Activated CD4-positive, CD25-positive, alpha-beta regulatory T cell (primary cell): ENCODE results near the gene OR51G1.
"Not testable (repeated sequence)": the region's sequence is repeated elsewhere in the genome, so short reads cannot be mapped to it uniquely, and the experiment has no call there.

Experiments
- DNase-seq, 4 experiments: peaks; one replicate each; lab custom pipeline; 2025; lab: John Stamatoyannopoulos, UW

OR51G1 gene, protein sequence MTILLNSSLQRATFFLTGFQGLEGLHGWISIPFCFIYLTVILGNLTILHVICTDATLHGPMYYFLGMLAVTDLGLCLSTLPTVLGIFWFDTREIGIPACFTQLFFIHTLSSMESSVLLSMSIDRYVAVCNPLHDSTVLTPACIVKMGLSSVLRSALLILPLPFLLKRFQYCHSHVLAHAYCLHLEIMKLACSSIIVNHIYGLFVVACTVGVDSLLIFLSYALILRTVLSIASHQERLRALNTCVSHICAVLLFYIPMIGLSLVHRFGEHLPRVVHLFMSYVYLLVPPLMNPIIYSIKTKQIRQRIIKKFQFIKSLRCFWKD

GRCh38 chr11:4924239-4924638 is at the start of gene OR51G1:
Gene OR51G1, minus strand, starts transcription at chr11:4924339. Its CDS starts 0 bp downstream, at chr11:4924339.
- no peak for DNase-seq

DNA sequence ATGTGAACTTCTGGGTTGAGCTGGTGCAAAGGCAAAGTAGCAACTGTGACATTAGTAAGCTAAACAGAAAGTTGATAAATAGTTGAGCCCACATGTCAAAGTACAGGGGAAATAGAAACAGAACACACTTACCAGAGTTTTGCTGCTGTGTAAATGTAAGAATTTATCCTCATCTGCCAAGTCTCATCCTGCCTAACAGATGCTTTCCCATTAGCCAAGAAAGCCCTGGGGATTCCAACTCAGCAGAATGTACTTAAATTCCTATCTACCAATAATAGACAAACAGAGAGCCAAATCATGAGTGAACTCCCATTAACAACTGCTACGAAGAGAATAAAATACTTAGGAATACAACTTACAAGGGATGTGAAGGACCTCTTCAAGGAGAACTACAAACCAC is 38.7 kb upstream of the OR51G1 start:
- no peak for DNase-seq

DNA sequence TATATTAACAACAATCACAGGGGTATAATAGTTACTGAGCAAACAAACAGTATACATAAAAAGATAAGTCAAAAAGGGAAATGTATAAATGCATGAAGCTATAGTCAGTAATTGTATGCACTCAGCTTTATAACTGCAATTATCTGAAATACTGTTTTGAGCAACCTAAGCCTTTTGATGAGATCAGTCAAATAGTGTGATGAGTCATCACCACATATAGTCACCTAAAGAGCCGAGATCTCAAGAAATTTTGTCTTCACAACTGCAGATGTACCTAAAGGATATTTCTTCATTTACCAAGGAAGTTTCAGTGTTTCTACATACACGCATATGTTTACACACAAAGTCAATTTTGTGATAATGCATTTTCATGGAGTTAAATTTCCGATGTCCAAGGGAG is 36.7 kb upstream of the OR51G1 start:
- DNase-seq, result no peak

- DNase-seq, result no peak
These were observed 33.3 kb upstream of the OR51G1 start for GRCh38 chr11:4957396-4957795.

DNA sequence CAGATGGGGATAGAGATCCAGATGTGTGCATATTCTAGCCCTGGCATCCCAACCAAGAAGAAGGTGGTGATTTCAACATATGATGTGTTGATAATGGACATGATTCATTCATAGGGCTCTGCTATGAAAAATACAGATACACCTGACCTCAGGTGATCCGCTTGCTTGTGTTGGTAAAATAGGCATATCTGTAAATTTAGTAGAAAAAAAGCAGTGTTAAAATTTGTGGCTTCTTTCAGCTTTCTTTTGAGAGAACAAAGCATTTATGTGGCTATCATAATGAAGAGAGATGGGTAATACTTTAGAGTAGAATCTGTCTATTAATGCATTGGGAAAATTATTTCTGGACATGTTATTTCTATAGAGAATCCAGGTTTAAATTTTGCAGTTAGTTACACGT is 31.5 kb upstream of the OR51G1 start, which contains the start of gene OR51A2:
OR51A2 (minus strand) TSS at position 101 of the 400 bp plus-strand sequence; CDS start at position 101, 0 bp downstream.
- not testable (repeated sequence) for DNase-seq

GRCh38 chr11:4947505-4947904 is 23.4 kb upstream of the OR51G1 start, which contains the start of gene OR51A4:
Gene OR51A4, minus strand, starts transcription at chr11:4947605. Its CDS starts 505 bp downstream, at chr11:4947100.
- DNase-seq, result no peak

DNA sequence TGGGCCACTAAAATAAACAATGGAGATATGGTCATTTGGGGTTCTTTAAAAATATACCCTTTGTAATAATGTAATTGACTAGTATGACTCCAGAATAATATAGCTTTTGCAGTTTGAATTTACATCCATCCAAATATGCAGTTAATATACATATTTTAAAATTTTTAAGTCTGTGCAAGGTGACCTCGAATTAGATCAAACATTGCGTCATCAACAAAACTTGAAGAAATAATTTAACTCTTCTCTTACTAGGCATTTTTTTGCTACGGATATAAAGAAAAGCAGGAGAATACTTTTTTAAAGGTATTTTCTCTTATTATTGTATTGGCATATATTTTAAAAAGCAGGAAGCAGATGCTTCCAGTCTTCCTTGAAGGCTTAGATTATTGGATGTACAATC is 12.6 kb upstream of the OR51G1 start:
- no peak for DNase-seq

GRCh38 chr11:4932751-4933150 is 8.6 kb upstream of the OR51G1 start:
- DNase-seq, result no peak

DNA sequence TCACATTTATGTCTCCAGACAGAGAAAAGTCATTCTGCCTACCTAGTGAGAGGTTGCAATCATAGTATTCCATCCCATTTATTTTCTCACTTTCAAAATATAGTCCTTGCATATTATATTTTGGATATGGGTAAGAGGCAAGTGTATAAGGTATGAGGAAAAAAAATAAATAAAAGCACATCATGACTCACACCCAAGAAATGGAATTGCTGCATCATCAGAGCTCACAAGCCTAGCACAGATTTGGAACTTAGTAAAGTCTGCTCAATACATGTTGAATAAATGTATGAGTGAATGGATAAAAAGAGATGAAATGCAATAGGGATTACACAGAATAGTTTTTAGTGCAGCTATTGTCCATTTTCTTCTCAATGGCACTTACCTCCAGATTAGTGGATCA is 2.5 kb upstream of the OR51G1 start:
- DNase-seq, result no peak

DNA sequence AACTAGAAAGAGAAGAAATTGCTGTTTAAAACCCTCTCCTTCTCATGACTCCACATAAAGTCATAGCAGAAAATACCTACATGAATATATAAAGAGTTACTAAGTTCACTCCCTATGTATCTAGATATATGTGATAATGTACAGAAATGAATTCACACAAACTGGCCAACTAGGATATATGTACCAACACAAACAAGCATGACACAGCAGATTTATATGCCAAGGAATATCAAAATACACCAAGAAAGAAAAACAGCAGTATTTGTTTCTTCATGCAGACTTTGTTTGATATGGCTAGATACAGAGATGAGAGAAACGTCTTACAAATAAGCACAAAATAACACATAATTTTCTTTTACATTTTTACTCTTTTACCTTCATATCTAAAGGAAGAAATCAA is 1.8 kb downstream of the OR51G1 start:
- no peak for DNase-seq

- no peak for DNase-seq
These were observed 2.3 kb downstream of the OR51G1 start for GRCh38 chr11:4921796-4922195.

DNA sequence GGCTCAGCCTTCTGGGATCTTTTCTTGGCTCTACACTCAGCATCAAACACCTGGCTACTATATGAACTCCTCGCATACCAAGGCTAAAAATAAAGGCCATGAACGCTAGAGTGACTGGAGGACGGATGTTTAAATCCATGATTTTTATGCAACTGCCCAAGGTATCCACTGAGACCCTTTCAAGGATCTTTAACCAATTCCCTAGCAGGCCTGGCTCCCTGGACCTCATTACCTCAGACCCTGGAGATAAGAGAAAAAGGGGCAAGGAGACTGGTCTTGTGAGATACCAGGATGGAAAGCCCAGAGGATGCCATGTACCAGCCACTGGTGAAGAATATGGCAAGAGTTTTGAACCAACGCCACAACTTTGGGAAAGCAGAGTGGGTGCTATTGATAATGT is 4.9 kb downstream of the OR51G1 start, which contains the start of gene OR51G2:
OR51G2 (minus strand) TSS at position 101 of the 400 bp plus-strand sequence. CDS start 3,687 bp downstream, outside the sequence.
- DNase-seq, result no peak

DNA sequence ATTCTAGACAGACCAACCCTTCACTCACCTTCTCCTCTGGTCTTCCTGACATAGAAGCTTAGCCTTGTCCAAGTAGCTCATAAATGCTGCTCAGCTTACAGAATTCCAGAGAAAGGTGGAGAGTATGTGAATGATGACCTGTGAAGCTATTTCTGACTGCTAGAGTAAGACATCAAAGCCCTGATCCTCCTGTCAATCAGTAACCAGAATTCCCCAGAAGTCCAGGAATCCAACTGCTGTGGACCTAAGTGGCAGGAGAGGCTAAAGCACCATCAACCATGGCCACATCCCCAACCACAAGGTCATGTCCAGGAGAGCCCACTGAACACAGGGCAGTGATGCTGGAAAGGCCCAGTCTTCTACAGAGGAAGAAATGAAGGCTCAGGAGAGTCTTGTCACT is 7.6 kb downstream of the OR51G1 start:
- no peak for DNase-seq

- DNase-seq, result no peak
These were observed 20.7 kb downstream of the OR51G1 start, which contains the start of gene OR51A7 for GRCh38 chr11:4903484-4903883. Gene OR51A7, plus strand, starts transcription at chr11:4903783. Its CDS starts 3,587 bp downstream, at chr11:4907370.

- DNase-seq, result no peak
These were observed 32.0 kb downstream of the OR51G1 start for GRCh38 chr11:4891996-4892640.

DNA sequence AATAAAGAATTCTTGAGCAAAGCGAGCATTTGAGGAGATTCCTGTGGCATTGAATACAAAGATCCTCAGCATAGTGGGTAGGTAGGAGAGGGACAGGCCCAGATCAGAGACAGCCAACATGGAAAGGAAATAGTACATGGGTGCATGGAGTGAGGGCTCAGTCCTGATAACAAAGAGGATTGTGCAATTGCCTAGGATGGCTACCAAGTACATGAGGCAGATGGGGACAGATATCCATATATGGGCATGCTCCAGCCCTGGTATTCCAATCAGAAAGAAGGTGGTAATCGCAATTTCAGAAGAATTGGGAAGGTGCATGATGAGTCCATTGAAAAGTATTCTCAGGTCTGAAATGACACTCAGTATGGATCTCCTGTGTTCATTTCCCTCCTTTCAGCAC is 33.9 kb downstream of the OR51G1 start:
- DNase-seq, result no peak

DNA sequence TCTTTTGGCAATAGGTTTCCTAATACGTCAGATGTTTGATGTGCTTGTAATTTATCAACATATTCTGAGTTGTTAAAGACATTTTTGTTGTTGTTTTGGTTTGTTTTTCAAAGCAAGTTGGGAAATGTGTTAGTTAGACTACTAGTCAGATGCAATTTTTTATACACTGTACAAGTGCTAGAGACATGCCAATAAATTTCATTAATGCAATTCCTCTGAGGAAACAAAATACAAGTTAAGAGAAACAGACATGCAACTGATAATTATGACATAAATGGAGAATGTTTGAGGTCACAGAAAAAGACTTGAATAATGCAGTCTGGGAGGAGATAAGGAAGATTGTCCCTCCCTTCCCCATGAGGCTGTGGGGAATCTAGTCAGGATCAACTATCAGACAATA is 36.5 kb downstream of the OR51G1 start:
- no peak for DNase-seq

- no peak for DNase-seq
These were observed 38.0 kb downstream of the OR51G1 start for GRCh38 chr11:4886186-4886585.

- DNase-seq, result no peak
These were observed 39.8 kb downstream of the OR51G1 start for GRCh38 chr11:4884361-4884760.

DNA sequence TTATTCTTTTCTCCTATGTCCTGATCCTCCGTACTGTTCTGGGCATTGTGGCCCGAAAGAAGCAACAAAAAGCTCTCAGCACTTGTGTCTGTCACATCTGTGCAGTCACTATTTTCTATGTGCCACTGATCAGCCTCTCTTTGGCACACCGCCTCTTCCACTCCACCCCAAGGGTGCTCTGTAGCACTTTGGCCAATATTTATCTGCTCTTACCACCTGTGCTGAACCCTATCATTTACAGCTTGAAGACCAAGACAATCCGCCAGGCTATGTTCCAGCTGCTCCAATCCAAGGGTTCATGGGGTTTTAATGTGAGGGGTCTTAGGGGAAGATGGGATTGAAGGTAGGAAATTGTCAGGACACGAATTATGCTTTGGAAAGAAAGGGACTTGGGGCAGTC is 41.6 kb downstream of the OR51G1 start:
- DNase-seq, result no peak

- DNase-seq, result no peak
These were observed 42.2 kb downstream of the OR51G1 start, which contains the start of gene OR51T1 for GRCh38 chr11:4881860-4882500. Gene OR51T1, plus strand, starts transcription at chr11:4881900. Its CDS starts 0 bp downstream, at chr11:4881900.

DNA sequence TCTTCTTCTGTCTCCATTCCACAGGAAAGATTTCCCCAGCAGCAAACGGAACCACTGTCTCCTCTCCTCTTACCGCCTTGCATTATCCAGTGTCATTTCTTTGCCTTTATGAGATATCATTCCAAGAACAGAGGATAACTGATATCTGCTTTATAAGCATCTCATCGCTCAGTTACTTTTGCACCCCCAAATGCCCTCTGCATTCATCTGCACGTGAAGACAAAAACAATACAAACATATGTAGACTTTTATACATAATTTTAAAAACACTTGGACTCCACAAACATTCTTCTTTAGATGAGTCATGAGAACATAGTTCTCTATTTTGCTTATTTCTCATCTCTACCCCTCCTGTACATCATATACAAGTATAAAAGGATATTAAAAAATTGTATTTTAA is 43.0 kb downstream of the OR51G1 start:
- DNase-seq, result no peak
